GM12874 (cell line): ENCODE results near the gene ARHGAP42.

Experiments
- TF ChIP-seq, protein P1 (sequence below): IDR thresholded peaks from 2 replicates; pipeline ENCODE4 v1.5.1; 2011; ENCODE audit warnings: low read depth, mild to moderate bottlenecking, control low read depth, low read length, moderate library complexity; ENCODE audit not compliant: insufficient read depth

Gene ARHGAP42

DNA sequence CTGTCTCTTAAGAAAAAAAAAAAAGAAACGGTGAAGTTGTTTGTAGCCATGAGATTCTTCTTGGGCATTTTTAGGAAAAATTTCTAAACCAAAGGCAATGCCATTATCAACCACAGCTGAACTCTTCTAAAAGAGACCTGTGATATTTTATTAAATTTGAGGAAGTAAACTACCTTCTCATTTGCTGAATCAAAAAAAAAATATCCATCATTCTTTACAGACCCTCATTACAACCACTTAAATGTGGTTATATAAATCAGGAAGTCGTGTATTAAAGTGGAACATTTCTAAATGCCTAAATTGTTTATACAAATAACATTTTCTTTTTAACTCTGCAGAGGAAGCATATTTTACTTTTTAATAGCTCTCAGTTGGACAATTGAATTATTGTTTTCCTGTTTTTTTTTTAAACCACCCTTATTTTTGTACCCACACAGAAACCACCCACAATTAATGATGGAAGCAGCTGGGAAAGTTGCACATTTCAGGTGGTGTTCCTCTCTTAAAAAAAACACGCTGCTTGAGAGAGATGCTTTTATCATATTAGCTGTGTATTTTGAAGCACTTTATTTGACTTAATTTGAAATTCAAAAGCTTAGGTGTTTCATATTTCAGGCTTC is 91.2 kb downstream of the ARHGAP42 start:
- TF ChIP-seq, protein P1, sequence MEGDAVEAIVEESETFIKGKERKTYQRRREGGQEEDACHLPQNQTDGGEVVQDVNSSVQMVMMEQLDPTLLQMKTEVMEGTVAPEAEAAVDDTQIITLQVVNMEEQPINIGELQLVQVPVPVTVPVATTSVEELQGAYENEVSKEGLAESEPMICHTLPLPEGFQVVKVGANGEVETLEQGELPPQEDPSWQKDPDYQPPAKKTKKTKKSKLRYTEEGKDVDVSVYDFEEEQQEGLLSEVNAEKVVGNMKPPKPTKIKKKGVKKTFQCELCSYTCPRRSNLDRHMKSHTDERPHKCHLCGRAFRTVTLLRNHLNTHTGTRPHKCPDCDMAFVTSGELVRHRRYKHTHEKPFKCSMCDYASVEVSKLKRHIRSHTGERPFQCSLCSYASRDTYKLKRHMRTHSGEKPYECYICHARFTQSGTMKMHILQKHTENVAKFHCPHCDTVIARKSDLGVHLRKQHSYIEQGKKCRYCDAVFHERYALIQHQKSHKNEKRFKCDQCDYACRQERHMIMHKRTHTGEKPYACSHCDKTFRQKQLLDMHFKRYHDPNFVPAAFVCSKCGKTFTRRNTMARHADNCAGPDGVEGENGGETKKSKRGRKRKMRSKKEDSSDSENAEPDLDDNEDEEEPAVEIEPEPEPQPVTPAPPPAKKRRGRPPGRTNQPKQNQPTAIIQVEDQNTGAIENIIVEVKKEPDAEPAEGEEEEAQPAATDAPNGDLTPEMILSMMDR, result no peak

DNA sequence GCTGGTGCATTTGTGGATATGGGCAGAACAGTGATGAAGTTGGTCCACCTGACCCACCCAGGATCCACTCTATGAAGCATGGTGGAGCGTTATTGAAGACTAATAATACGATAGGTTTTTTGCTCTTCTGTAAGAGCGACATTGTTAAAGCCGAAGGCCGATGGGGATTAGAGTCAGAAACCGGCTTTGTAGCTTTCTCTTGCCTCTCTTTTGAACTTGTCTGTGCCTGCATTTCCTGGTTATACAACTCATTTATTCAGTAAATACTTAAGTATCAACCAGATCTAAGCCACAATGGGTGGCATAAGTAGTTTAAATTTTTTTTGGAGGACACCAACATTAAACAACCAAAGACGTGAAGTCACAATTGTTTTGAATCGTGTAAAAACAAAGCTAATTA is 93.4 kb downstream of the ARHGAP42 start:
- TF ChIP-seq, protein P1, result no peak

DNA sequence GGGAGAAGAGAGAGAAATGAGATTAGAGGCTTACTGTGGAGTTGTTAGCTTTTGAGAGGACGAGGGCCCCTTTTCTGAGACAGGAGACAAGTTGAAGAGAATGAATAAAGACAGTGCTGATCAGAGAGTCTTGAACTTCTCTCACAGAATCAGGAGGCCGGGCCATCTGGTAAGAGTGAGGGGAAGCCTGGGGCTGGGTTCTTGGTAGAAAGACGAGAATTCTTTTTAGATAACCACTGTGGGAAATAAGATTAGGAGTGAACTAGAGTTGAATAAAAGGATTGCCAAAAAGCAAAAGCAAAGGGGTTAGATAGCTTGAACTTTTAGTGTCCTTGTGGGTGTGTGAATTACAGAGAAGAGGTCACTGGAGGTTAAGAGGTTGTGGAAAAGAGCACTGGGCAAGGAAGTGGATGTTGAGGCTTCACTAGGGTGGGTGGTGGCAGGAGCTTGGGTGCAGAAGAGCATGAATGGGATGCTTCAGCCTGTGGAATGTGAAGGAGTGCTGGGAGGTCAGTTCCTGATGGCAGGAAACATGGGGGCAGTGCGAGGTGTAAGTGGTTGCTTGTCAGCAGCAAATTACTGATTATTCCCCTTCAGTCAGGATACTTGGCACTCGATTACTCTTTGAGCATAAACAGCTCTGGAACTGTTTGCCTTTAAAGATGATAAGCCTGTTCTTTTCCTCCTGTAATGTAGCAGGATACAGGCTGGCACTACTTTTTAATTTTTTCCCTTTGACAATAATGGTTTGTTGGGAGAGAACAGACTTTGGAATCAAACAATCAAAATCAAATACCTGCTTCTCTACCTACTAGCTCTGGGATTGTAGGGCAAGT is 98.3 kb downstream of the ARHGAP42 start:
- TF ChIP-seq, protein P1, result no peak

DNA sequence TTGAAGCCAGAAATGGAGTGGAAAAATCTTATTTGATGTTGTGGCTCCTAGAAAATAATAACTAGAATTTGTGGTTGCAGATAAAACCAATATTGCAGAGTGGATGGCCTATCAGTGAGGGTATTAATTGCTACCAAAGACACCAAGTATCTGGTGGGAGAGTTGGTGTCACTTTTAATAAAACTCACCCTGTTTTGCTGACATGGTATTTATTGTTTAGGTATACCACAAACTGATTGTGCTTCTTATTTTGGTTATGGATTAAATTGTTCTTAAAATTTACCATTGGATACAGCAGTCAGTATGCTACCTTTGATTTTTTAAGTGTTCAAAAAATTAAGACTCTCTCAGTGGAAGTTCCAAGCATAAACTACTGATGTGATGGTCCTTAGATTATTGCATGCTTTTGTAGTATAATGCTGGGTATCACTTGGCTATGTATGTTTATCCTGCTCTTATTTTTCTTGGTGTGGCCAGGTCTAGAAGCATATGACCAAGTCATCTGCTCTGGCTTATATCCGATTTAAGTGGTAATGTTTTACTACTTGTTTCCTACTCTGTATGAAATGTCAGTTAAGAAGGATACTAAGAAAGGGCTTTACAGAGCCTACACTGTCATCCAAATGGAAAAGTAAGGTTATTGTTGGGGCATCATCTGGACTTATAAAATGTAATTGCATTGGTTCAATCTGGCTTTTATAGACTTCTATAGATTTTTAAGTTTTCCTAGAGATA is 101.6 kb downstream of the ARHGAP42 start:
- TF ChIP-seq, protein P1, result no peak

DNA sequence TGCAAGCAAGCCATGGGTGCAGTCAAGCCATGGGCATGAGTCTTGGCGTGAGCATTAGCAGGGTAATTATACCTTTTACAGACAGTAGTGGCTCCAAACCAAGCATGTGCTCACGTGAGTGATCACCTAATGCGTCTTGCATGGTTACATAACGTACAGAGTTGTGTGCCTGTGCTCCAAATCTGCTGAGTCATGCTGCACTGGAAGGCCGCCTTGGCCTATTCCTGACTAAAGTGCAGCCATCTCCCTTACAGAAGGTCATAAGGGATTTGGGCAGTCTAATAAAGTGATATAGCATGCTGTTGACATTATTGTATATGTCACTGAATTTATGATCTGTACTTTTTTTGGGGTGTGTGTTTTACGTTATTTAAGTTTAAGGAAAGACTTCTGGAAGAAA is 102.4 kb downstream of the ARHGAP42 start:
- TF ChIP-seq, protein P1, result no peak

DNA sequence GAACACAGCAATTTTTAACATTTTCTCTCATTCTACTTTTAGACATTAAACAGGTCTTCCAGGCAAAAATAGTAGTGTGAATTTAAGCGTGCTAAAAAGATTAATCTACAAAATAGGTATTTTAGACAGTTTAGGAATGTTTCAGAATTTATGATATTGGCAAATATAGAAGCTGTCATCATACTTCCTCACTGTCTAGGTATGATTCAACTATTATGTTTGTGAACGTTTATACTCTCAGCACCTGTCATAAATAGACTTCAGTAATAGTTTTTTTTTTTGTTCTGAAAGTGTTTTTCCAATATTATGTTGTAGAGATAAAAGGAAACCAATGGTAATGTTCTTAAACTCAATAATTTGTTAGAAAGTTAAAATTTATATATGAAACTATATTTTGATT is 103.0 kb downstream of the ARHGAP42 start:
- TF ChIP-seq, protein P1, result no peak

DNA sequence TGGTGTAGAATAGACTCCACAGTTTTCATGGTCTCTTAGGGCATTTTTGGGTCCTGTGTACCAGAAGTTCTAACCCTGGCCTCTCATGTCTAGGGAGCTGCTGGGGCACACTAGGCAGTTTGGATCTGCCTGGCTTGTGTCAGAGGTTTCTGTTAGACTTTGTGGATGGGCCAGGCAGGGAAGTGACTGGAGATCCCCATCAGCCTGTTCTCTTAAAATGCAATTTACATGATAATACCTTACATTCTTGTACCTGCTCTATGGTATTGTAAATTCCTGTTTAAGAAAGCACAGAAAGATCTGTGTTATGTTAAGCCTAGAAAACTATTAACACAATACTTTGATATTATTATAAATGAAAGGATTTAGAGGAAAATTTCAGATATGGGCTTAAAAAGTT is 104.0 kb downstream of the ARHGAP42 start:
- TF ChIP-seq, protein P1, result no peak
